HCT116 (cell line): ENCODE measurements around the gene IQCH.

Experiments
- POLR2A ChIP-seq: IDR thresholded peaks from 2 replicates; pipeline ENCODE4 v1.7.0; 2011; ENCODE audit warnings: borderline replicate concordance; ENCODE audit not compliant: insufficient read depth, insufficient read length; ENCODE audit errors: extremely low read depth
- TF ChIP-seq, protein P1 (sequence below), 3 experiments: fragments of 200-600 bp in 1 of 3; sonication (generic) in 1 of 3; IDR thresholded peaks in 2 of 3; conservative IDR thresholded peaks in 1 of 3; 2 replicates each; pipeline ENCODE4 v1.5.1; 2012 to 2017; ENCODE audit warnings: low read depth in 2 of 3, low read length in 2 of 3, antibody characterized with exemption in 1 of 3, borderline replicate concordance in 1 of 3, control low read depth in 1 of 3, mild to moderate bottlenecking in 1 of 3, mixed read lengths in 1 of 3, mixed run types in 1 of 3, moderate library complexity in 1 of 3; ENCODE audit not compliant: insufficient read depth in 1 of 3
- TF ChIP-seq, protein P2 (sequence below): IDR thresholded peaks from 2 replicates; pipeline ENCODE4 v1.6.1; 2012

DNA sequence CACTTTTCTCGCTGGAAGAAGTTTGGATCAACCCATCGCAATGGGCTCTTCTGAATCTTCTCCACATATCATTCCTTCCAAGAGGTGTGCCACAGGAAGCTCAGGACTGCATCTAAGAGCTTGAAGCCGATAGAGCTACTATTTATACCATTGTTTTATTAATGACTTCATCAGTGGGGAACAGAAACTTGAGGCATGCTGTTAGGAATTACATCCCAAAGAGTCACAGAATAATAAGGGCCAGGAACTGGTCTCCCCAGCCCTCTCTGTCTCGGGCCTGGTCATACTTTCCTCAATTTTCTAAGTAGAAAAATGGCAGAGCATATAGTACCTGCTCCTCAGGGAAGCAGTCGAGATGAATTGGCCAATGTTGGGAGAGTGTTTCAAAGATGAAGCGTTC, 249.5 kb downstream of the IQCH start:
- TF ChIP-seq, protein P1, sequence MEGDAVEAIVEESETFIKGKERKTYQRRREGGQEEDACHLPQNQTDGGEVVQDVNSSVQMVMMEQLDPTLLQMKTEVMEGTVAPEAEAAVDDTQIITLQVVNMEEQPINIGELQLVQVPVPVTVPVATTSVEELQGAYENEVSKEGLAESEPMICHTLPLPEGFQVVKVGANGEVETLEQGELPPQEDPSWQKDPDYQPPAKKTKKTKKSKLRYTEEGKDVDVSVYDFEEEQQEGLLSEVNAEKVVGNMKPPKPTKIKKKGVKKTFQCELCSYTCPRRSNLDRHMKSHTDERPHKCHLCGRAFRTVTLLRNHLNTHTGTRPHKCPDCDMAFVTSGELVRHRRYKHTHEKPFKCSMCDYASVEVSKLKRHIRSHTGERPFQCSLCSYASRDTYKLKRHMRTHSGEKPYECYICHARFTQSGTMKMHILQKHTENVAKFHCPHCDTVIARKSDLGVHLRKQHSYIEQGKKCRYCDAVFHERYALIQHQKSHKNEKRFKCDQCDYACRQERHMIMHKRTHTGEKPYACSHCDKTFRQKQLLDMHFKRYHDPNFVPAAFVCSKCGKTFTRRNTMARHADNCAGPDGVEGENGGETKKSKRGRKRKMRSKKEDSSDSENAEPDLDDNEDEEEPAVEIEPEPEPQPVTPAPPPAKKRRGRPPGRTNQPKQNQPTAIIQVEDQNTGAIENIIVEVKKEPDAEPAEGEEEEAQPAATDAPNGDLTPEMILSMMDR (IDR thresholded peaks at IDR 0.05 in 2 of 3, conservative IDR thresholded peaks at IDR 0.05 in 1 of 3; ENCODE audit: borderline replicate concordance in 1 of 3, insufficient read depth in 1 of 3, low read depth in 2 of 3, low read length in 2 of 3), result no peak
- TF ChIP-seq, protein P2, sequence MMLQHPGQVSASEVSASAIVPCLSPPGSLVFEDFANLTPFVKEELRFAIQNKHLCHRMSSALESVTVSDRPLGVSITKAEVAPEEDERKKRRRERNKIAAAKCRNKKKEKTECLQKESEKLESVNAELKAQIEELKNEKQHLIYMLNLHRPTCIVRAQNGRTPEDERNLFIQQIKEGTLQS, result no peak
- TF ChIP-seq POLR2A, result no peak
